OCI-LY3 (cell line): Measurements from ENCODE around the gene TENT5D.

Source experiments
- H2AFZ ChIP-seq: fragments of 200-600, 300-600 bp; shearing (Covaris generic); 2 replicates; pipeline ENCODE4 v1.6.0; 2014; ENCODE audit warnings: antibody characterized with exemption, low read depth, low read length
- H3K27ac ChIP-seq: fragments of 200-600, 300-600 bp; sonication (generic); 2 replicates; pipeline ENCODE4 v1.5.1; 2014; ENCODE audit warnings: mild to moderate bottlenecking, low read length, moderate library complexity, mixed read lengths
- H3K27me3 ChIP-seq: fragments of 200-600, 300-600 bp; sonication (generic); 2 replicates; pipeline ENCODE4 v1.6.1; 2014; ENCODE audit warnings: low read depth, low read length, mixed read lengths
- H3K36me3 ChIP-seq: fragments of 200-600, 300-600 bp; sonication (generic); replicated peaks from 2 replicates; pipeline ENCODE3; 2014; ENCODE audit warnings: low read depth, low read length, mixed read lengths
- H3K4me1 ChIP-seq: fragments of 300-600, 200-600 bp; sonication (generic); 2 replicates; pipeline ENCODE4 v1.6.1; 2014; ENCODE audit warnings: low read length, mixed read lengths
- H3K4me2 ChIP-seq: fragments of 200-600, 300-600 bp; sonication (generic); 2 replicates; pipeline ENCODE4 v1.6.1; 2014; ENCODE audit warnings: low read length, mixed read lengths
- H3K4me3 ChIP-seq: fragments of 300-600, 200-600 bp; sonication (generic); 2 replicates; pipeline ENCODE4 v1.5.1; 2014; ENCODE audit warnings: antibody characterized with exemption, mild to moderate bottlenecking, low read length, moderate library complexity
- H3K79me2 ChIP-seq: fragments of 300-600, 200-600 bp; shearing (Covaris generic); 2 replicates; pipeline ENCODE4 v1.6.1; 2014; ENCODE audit warnings: mild to moderate bottlenecking, low read length, mixed read lengths
- H3K9ac ChIP-seq: fragments of 300-600, 200-600 bp; shearing (Covaris generic); 2 replicates; pipeline ENCODE4 v1.6.0; 2014; ENCODE audit warnings: mild to moderate bottlenecking, low read length, moderate library complexity
- H3K9me3 ChIP-seq: fragments of 200-600, 300-600 bp; shearing (Covaris generic); 2 replicates; pipeline ENCODE4 v1.6.1; 2014; ENCODE audit warnings: low read length, mixed read lengths; ENCODE audit not compliant: insufficient read depth
- H4K20me1 ChIP-seq: fragments of 200-600, 300-600 bp; sonication (generic); 2 replicates; pipeline ENCODE4 v1.6.1; 2016; ENCODE audit warnings: low read length, mixed read lengths; ENCODE audit not compliant: insufficient read depth
- CTCF ChIP-seq: fragments of 200-600, 300-600 bp; sonication (generic); IDR thresholded peaks from 2 replicates; pipeline ENCODE4 v1.5.1; 2014; ENCODE audit warnings: antibody characterized with exemption, low read length, low read depth
- EZH2phosphoT487 ChIP-seq: fragments of 200-600 bp; shearing (Covaris generic); IDR thresholded peaks from 2 replicates; pipeline ENCODE4 v1.6.1; 2018; ENCODE audit warnings: antibody characterized with exemption, mixed run types, low read depth

Gene TENT5D

GRCh38 chrX:80489166-80489565 lies 68.9 kb downstream of the TENT5D start:
- Histone ChIP-seq H2AFZ (no peak overlapping the region), H3K4me2 (no peak overlapping the region), H3K4me1 (no peaks in the 10 kb centered on the region), H3K9ac (no peak overlapping the region), H3K4me3 (no peak overlapping the region), H3K36me3 (no peaks in the 10 kb centered on the region), H3K9me3 (no peaks in the 10 kb centered on the region), H3K27me3 (no peaks in the 10 kb centered on the region), H4K20me1 (no peaks in the 10 kb centered on the region), H3K27ac (no peak overlapping the region), H3K79me2 (no peaks in the 10 kb centered on the region)
- TF ChIP-seq CTCF (no peak), EZH2phosphoT487 (no peak)
